GM10266 (cell line): Measurements from ENCODE around the gene GPR137.

Experiments
- DNase-seq: peaks from one replicate; pipeline ENCODE4 v3.0.0; 2012; ENCODE audit errors: extremely low spot score
- TF ChIP-seq, protein P1 (sequence below): IDR thresholded peaks from 2 replicates; pipeline ENCODE4 v1.5.1; 2012; ENCODE audit warnings: mild to moderate bottlenecking, low read depth; ENCODE audit not compliant: control insufficient read depth, insufficient read depth; ENCODE audit errors: missing control alignments

GPR137 gene

DNA sequence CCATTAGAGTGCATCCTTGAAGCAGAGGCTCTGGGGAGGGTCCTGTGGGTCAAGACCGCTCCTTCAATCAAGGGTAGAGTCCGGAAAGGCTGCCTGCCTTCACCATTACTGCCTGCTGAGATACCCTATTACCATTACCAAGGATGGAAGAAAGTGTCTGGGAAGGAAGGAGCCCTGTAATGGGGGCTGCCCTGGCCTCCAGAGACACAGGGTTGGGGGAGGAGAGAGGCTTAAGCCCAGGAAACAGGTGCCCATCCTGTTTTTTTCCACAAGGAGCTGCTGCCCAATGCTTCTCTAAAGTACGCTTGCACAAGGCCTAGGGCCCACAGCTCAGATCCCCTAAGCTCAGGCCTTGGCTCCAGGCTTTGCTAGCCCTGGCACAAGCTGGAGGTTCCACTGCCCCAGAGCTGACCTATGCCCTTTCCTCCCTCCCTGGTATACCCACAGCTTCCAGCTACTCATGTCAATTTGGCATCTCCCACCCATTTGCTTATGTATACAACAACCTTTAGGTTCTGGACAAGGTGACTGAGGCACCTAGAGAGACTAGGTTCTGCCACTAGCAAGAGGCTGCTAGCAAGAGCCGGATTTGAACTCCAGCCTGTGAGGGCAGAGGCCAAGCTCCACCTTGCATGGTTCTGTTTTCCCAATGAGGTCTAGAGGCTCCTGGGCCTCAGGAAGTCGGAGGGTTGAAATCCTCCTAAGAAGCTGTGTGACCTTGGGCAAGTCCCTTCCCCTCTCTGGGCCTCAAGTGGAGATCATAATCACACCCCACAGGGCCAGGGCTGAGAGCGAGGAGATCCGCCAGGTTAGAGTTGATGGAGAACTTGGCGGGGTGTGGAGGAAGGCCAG, 35.9 kb upstream of the GPR137 start:
- no peak for DNase-seq
- TF ChIP-seq, protein P1, sequence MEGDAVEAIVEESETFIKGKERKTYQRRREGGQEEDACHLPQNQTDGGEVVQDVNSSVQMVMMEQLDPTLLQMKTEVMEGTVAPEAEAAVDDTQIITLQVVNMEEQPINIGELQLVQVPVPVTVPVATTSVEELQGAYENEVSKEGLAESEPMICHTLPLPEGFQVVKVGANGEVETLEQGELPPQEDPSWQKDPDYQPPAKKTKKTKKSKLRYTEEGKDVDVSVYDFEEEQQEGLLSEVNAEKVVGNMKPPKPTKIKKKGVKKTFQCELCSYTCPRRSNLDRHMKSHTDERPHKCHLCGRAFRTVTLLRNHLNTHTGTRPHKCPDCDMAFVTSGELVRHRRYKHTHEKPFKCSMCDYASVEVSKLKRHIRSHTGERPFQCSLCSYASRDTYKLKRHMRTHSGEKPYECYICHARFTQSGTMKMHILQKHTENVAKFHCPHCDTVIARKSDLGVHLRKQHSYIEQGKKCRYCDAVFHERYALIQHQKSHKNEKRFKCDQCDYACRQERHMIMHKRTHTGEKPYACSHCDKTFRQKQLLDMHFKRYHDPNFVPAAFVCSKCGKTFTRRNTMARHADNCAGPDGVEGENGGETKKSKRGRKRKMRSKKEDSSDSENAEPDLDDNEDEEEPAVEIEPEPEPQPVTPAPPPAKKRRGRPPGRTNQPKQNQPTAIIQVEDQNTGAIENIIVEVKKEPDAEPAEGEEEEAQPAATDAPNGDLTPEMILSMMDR: no peak

DNA sequence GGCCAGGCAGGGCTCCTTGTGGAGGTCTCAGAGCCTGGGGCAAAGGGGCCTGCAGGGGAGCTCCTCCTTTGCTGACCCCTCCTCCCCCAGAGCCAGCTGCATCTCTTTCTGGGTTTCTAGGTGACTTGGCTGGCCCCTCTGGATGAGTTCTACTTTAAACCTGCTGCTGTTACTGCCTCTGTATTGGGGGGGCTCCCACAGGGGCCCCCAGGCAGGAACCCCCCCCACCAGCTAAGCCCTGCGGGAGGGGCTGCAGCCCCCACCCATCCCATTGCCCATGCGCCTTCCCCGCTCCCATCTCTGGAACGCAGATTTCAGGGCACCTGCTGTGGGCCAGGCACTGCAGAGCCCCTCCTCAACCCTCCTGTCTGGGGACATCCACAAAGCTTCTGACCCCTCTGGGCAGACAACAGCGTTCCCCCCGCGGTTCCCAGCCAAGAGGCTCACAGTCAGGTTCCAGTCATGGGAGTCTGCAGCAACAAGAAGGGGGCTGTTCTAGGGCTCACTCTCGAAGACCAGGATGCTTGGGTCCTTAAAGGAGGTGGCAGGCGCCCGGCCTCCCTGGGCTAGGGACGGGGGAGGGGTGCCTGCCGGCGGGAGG, 35.1 kb upstream of the GPR137 start:
- TF ChIP-seq, protein P1: no peak
- no peak for DNase-seq

DNA sequence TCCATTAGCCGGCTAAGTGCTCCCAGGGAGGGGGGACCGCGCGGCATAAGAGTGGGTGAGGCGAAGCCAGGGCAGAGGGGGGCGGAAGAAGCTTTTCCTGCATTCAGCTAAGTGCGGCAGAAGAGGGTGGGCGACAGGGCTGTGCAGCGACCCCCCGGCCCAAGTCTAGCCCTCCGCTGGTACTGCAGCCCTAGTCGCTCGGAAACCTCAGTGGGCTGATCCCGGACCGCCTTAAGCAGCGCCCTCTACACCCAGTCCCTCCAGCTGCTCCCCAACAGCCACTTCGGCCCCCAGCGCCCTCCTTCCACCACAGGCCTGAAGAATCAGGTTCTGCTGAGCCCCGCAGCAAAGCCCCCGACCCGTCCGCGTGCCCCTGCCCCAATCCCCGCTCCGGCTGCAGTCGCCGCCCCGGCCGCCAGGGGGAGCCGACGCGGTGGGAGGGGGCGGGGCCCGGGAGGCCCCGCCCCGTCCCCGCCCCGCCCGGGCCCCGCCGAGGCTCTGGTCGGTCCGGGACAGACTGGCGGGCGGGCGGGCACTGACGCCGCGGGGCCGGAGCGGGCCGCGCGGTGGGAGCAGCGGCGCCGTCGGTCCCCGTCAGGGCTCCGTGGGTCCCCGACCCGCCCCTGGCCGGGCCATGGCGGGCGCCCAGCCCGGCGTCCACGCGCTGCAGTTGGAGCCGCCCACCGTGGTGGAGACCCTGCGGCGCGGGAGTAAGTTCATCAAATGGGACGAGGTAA, 34.5 kb upstream of the GPR137 start, which contains the start of gene PLCB3:
Gene PLCB3 (plus strand): TSS at position 515 of the 737 bp plus-strand sequence. CDS start 120 bp downstream, at position 635.
- TF ChIP-seq, protein P1: peak; percentile 84
- peak; percentile 97 for DNase-seq

DNA sequence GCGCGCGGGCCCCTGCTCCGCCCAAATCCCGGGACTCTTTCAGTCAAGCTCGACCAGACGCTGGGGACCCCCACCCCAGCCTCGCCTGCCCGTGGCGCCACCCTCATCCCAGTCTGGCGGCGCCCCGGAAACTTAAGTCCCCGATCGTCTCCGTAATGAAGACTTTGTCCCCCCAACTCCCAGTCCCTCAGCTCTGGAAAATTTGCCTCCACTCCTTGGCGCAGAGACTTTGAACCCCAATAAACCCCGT, 34.0 kb upstream of the GPR137 start:
- TF ChIP-seq, protein P1: no peak

DNA sequence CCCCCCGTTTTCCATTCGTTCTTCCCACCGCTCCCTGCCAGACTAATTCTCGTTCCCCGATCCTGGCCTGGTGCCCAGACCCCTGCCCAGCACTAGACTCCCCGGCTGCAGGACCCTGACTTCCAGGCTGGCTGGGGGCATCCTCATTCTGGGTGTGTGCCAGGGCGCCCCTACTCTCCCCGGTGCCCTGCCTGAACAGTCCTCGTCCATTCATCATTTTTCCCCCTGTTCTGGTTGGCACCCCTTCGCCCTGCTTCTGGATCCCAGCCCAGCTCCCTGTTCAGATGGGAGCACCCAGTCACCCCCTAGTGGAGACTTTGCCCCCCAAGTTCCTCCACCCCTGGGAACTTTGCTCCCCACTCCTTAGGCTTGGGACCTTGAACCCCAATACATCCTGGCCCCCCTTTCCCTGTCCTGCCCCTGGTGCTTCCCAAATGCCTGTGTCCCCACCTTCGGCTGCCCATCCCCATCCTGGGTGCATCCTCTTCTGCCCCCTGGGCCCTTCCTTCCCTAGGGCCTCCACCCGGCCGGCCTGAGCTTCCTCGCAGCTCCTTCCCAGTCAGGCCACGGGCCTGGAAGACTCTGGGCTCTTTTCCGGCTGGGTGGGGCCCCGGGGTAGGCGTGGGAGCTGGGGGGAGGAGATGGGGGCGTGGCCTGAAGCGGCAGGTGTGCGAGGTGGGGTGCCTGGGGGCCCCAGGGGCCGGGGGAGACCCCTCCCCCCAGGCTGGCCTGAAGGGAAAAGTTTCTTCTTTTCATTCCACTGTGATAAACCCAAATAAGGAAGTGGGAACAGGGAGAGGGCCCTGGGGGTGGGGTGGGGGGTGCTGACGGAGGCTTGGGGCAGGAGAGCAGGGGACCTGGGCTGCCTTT, 33.4 kb upstream of the GPR137 start:
- TF ChIP-seq, protein P1: peak; percentile 31
- peak; percentile 64 for DNase-seq

More for the DNA sequence above, 34.0 kb upstream of the GPR137 start:
- no peak for DNase-seq

DNA sequence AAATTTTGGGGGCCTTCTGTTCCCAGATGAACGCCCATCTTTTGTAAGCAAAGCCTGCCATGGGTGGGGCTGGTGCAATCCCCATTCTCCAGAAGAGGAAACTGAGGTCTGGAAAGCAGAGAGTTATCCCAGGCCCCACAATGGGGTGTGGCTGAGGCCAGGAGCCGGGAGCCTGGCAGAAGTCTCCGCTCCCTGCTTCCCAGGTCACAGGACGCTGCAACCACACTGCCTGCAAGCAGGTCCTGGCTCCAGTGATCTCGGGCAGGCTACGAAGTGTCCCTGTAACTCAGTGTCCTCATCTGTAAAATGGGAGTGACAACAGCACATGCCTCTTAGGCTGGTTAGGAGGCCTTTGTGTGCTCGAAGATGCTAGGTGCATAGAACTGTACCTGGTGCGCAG, 32.6 kb upstream of the GPR137 start:
- no peak for DNase-seq
- TF ChIP-seq, protein P1: no peak
